Measurements from ENCODE around the gene EIF3CL. TPM values are rescaled to one million over a fixed set of nuclear protein-coding genes. Genes with fewer than 3 reads are reported as not detected.
"Not testable (repeated sequence)": the region's sequence is repeated elsewhere in the genome, so short reads cannot be mapped to it uniquely, and the experiment has no call there.

EIF3CL gene
- 17.5 TPM for total RNA-seq
- long read RNA-seq, transcript EIF3CL-201 (21 exons, 3,085 nt): major isoform, 5 of 60 reads
- long read RNA-seq, partial matches to known transcripts: 51 of 60 reads
- long read RNA-seq, other reads (novel, unspliced or antisense): 4 of 60 reads

GRCh38 chr16:28403220-28404072 is at the start of gene EIF3CL:
Gene EIF3CL, minus strand, starts transcription at chr16:28403841. Its CDS starts 223 bp downstream, at chr16:28403618.
- H3K4me1 ChIP-seq; intact Hi-C loops (cut with DNase I); H3K27me3 ChIP-seq (ENCODE audit: low read depth); H3K27ac ChIP-seq; DNase-seq; H3K36me3 ChIP-seq; H3K9me3 ChIP-seq: not testable (repeated sequence)
- ATAC-seq: peak; percentile 99 to 100
- H3K4me3 ChIP-seq: peak within 1 kb of the TSS; percentile 40

GRCh38 chr16:28447081-28447480 is 43.4 kb upstream of the EIF3CL start:
- H3K9me3 ChIP-seq; H3K36me3 ChIP-seq; H3K4me1 ChIP-seq; H3K4me3 ChIP-seq; ATAC-seq; intact Hi-C loops (cut with DNase I); H3K27me3 ChIP-seq (ENCODE audit: low read depth); H3K27ac ChIP-seq; DNase-seq: not testable (repeated sequence)

GRCh38 chr16:28446388-28446787 is 42.7 kb upstream of the EIF3CL start:
- intact Hi-C loops (cut with DNase I); DNase-seq; H3K4me3 ChIP-seq; H3K4me1 ChIP-seq; H3K36me3 ChIP-seq; H3K27me3 ChIP-seq (ENCODE audit: low read depth); H3K9me3 ChIP-seq; H3K27ac ChIP-seq: not testable (repeated sequence)
- peak; percentile 43 to 45 for ATAC-seq

- H3K4me3 ChIP-seq; H3K9me3 ChIP-seq; intact Hi-C loops (cut with DNase I); H3K4me1 ChIP-seq; H3K36me3 ChIP-seq; DNase-seq; H3K27ac ChIP-seq; ATAC-seq; H3K27me3 ChIP-seq (ENCODE audit: low read depth): not testable (repeated sequence)
Measured at GRCh38 chr16:28443943-28444342, 40.3 kb upstream of the EIF3CL start.

GRCh38 chr16:28438899-28439298 is 35.3 kb upstream of the EIF3CL start:
- intact Hi-C loops (cut with DNase I); H3K27ac ChIP-seq; DNase-seq; H3K9me3 ChIP-seq; H3K4me1 ChIP-seq; H3K36me3 ChIP-seq; H3K4me3 ChIP-seq; H3K27me3 ChIP-seq (ENCODE audit: low read depth): not testable (repeated sequence)
- ATAC-seq: peak in 1 of 2 donors; percentile 29

- H3K27me3 ChIP-seq (ENCODE audit: low read depth); H3K4me3 ChIP-seq; ATAC-seq; H3K27ac ChIP-seq; intact Hi-C loops (cut with DNase I); H3K4me1 ChIP-seq; H3K9me3 ChIP-seq; H3K36me3 ChIP-seq: not testable (repeated sequence)
- DNase-seq: peak; percentile 36
Measured at GRCh38 chr16:28435340-28435739, 31.7 kb upstream of the EIF3CL start.

GRCh38 chr16:28426060-28426680 is 22.5 kb upstream of the EIF3CL start:
- peak; percentile 98 to 99 for ATAC-seq
- H3K9me3 ChIP-seq; intact Hi-C loops (cut with DNase I); H3K36me3 ChIP-seq; DNase-seq; H3K4me3 ChIP-seq; H3K27me3 ChIP-seq (ENCODE audit: low read depth); H3K4me1 ChIP-seq; H3K27ac ChIP-seq: not testable (repeated sequence)

GRCh38 chr16:28421071-28421750 is 17.6 kb upstream of the EIF3CL start:
- H3K4me1 ChIP-seq; H3K4me3 ChIP-seq; intact Hi-C loops (cut with DNase I); H3K9me3 ChIP-seq; H3K27me3 ChIP-seq (ENCODE audit: low read depth); H3K36me3 ChIP-seq; DNase-seq; H3K27ac ChIP-seq: not testable (repeated sequence)
- ATAC-seq: peak; percentile 52 to 72

GRCh38 chr16:28417033-28417432 is 13.4 kb upstream of the EIF3CL start:
- H3K9me3 ChIP-seq; H3K36me3 ChIP-seq; H3K27ac ChIP-seq; H3K4me1 ChIP-seq; intact Hi-C loops (cut with DNase I); H3K27me3 ChIP-seq (ENCODE audit: low read depth); H3K4me3 ChIP-seq; ATAC-seq; DNase-seq: not testable (repeated sequence)

- H3K4me1 ChIP-seq; H3K9me3 ChIP-seq; H3K27ac ChIP-seq; H3K4me3 ChIP-seq; ATAC-seq; intact Hi-C loops (cut with DNase I); H3K36me3 ChIP-seq; H3K27me3 ChIP-seq (ENCODE audit: low read depth): not testable (repeated sequence)
- DNase-seq: peak; percentile 30
Measured at GRCh38 chr16:28414530-28414929, 10.9 kb upstream of the EIF3CL start.

GRCh38 chr16:28413585-28413984 is 9.9 kb upstream of the EIF3CL start:
- ATAC-seq: peak; percentile 13 to 14
- H3K36me3 ChIP-seq; H3K4me1 ChIP-seq; H3K27me3 ChIP-seq (ENCODE audit: low read depth); H3K27ac ChIP-seq; DNase-seq; H3K4me3 ChIP-seq; H3K9me3 ChIP-seq; intact Hi-C loops (cut with DNase I): not testable (repeated sequence)

- H3K4me1 ChIP-seq; H3K4me3 ChIP-seq; H3K36me3 ChIP-seq; intact Hi-C loops (cut with DNase I); ATAC-seq; H3K9me3 ChIP-seq; H3K27ac ChIP-seq; H3K27me3 ChIP-seq (ENCODE audit: low read depth); DNase-seq: not testable (repeated sequence)
Measured at GRCh38 chr16:28392054-28392453, 11.6 kb downstream of the EIF3CL start.

GRCh38 chr16:28382177-28382867 is 21.3 kb downstream of the EIF3CL start:
- ATAC-seq: peak in 1 of 2 donors; percentile 42
- DNase-seq; H3K36me3 ChIP-seq; H3K9me3 ChIP-seq; H3K4me3 ChIP-seq; intact Hi-C loops (cut with DNase I); H3K4me1 ChIP-seq; H3K27me3 ChIP-seq (ENCODE audit: low read depth); H3K27ac ChIP-seq: not testable (repeated sequence)
